ENCODE results near the gene PTPRT. TPM values are rescaled to one million over a fixed set of nuclear protein-coding genes. Genes with fewer than 3 reads are reported as not detected.

The PTPRT gene
- total and polyA plus RNA-seq, 2 experiments from 2014 or later = not detected

DNA sequence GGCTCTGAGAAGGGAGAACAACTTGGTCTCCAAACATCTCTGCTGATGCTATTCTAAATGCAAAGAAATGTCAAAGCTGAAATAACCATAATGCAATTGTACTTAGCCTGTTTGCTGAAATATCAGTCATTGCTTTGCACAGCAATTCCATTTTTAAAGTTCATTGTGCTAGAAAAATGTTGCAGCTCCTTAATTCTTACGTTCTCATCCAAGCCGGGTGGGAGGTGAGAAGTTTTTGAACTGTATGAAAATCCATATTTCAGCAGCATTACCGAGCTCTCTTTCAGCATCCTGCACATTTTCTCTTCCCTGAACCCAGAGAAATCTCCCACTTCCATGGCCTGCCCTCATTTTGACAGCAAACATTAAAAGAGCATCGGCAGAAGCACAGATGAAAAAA lies 630.0 kb downstream of the PTPRT start:
- no peak overlapping the region for H3K27ac ChIP-seq (ENCODE audit: low read depth)
- Mint-ChIP-seq H3K36me3 (ENCODE audit: low read depth) (peaks cover 28% of the 10 kb centered on the region; the same call in 2 of the 3 replicates), H3K9me3 (peaks cover 98% of the 10 kb centered on the region), H3K4me1 (no peaks in the 10 kb centered on the region), H3K4me3 (no peak overlapping the region), H3K27me3 (ENCODE audit: insufficient read depth, low read depth, poor library complexity) (peaks cover 4% of the 10 kb centered on the region), H3K27ac (no peak overlapping the region)
- H3K4me2 ChIP-seq = no peak overlapping the region
- no peaks in the 10 kb centered on the region for H3K4me1 ChIP-seq (ENCODE audit: insufficient read depth)
- H3F3A ChIP-seq (replicated peaks; ENCODE audit: low read depth) = no peaks in the 10 kb centered on the region
- no peaks in the 10 kb centered on the region for H3K27me3 ChIP-seq (ENCODE audit: insufficient read depth)
- H3K9me2 ChIP-seq (ENCODE audit: insufficient read depth) = no peaks in the 10 kb centered on the region
- no peak overlapping the region for H2AFZ ChIP-seq
- ATAC-seq = no peak
- no peaks in the 10 kb centered on the region for H3K79me2 ChIP-seq (replicated peaks; ENCODE audit: insufficient read depth)
- peaks cover 13% of the 10 kb centered on the region for H3K36me3 ChIP-seq (ENCODE audit: insufficient read depth)
- no peak for DNase-seq (ENCODE audit: low spot score)
- H3K4me3 ChIP-seq = no peak overlapping the region
- no peak for TF ChIP-seq JUNB (IDR thresholded peaks at IDR 0.05; ENCODE audit: unreplicated experiment)
- H4K20me1 ChIP-seq (replicated peaks; ENCODE audit: insufficient read depth) = no peaks in the 10 kb centered on the region

GRCh38 chr20:42556575-42556974 lies 633.1 kb downstream of the PTPRT start:
- H3F3A ChIP-seq (replicated peaks; ENCODE audit: low read depth) = no peaks in the 10 kb centered on the region
- H3K4me1 Mint-ChIP-seq = no peaks in the 10 kb centered on the region
- H3K4me3 Mint-ChIP-seq = no peak overlapping the region
- no peak overlapping the region for H3K27ac Mint-ChIP-seq
- H3K27me3 Mint-ChIP-seq (ENCODE audit: insufficient read depth, low read depth, poor library complexity) = peaks cover 6% of the 10 kb centered on the region
- H3K4me3 ChIP-seq = no peak overlapping the region
- DNase-seq (ENCODE audit: low spot score) = no peak
- H3K9me2 ChIP-seq (ENCODE audit: insufficient read depth) = no peaks in the 10 kb centered on the region
- no peaks in the 10 kb centered on the region for H3K27me3 ChIP-seq (ENCODE audit: insufficient read depth)
- TF ChIP-seq JUNB (IDR thresholded peaks at IDR 0.05; ENCODE audit: unreplicated experiment) (no peak), CREB1 (CRISPR knock-in tag; IDR thresholded peaks at IDR 0.05; ENCODE audit: low read depth) (no peak), EZH2 (IDR thresholded peaks at IDR 0.05; ENCODE audit: low read depth, unreplicated experiment) (no peak), EZH2phosphoT487 (IDR thresholded peaks at IDR 0.05; ENCODE audit: unreplicated experiment) (no peak), POLR2AphosphoS5 (IDR thresholded peaks at IDR 0.05; ENCODE audit: low read depth) (no peak)
- TF ChIP-seq, protein P1, sequence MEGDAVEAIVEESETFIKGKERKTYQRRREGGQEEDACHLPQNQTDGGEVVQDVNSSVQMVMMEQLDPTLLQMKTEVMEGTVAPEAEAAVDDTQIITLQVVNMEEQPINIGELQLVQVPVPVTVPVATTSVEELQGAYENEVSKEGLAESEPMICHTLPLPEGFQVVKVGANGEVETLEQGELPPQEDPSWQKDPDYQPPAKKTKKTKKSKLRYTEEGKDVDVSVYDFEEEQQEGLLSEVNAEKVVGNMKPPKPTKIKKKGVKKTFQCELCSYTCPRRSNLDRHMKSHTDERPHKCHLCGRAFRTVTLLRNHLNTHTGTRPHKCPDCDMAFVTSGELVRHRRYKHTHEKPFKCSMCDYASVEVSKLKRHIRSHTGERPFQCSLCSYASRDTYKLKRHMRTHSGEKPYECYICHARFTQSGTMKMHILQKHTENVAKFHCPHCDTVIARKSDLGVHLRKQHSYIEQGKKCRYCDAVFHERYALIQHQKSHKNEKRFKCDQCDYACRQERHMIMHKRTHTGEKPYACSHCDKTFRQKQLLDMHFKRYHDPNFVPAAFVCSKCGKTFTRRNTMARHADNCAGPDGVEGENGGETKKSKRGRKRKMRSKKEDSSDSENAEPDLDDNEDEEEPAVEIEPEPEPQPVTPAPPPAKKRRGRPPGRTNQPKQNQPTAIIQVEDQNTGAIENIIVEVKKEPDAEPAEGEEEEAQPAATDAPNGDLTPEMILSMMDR (conservative IDR thresholded peaks at IDR 0.05; ENCODE audit: low read depth in 2 of 2) = no peak
- TF ChIP-seq, protein P2, sequence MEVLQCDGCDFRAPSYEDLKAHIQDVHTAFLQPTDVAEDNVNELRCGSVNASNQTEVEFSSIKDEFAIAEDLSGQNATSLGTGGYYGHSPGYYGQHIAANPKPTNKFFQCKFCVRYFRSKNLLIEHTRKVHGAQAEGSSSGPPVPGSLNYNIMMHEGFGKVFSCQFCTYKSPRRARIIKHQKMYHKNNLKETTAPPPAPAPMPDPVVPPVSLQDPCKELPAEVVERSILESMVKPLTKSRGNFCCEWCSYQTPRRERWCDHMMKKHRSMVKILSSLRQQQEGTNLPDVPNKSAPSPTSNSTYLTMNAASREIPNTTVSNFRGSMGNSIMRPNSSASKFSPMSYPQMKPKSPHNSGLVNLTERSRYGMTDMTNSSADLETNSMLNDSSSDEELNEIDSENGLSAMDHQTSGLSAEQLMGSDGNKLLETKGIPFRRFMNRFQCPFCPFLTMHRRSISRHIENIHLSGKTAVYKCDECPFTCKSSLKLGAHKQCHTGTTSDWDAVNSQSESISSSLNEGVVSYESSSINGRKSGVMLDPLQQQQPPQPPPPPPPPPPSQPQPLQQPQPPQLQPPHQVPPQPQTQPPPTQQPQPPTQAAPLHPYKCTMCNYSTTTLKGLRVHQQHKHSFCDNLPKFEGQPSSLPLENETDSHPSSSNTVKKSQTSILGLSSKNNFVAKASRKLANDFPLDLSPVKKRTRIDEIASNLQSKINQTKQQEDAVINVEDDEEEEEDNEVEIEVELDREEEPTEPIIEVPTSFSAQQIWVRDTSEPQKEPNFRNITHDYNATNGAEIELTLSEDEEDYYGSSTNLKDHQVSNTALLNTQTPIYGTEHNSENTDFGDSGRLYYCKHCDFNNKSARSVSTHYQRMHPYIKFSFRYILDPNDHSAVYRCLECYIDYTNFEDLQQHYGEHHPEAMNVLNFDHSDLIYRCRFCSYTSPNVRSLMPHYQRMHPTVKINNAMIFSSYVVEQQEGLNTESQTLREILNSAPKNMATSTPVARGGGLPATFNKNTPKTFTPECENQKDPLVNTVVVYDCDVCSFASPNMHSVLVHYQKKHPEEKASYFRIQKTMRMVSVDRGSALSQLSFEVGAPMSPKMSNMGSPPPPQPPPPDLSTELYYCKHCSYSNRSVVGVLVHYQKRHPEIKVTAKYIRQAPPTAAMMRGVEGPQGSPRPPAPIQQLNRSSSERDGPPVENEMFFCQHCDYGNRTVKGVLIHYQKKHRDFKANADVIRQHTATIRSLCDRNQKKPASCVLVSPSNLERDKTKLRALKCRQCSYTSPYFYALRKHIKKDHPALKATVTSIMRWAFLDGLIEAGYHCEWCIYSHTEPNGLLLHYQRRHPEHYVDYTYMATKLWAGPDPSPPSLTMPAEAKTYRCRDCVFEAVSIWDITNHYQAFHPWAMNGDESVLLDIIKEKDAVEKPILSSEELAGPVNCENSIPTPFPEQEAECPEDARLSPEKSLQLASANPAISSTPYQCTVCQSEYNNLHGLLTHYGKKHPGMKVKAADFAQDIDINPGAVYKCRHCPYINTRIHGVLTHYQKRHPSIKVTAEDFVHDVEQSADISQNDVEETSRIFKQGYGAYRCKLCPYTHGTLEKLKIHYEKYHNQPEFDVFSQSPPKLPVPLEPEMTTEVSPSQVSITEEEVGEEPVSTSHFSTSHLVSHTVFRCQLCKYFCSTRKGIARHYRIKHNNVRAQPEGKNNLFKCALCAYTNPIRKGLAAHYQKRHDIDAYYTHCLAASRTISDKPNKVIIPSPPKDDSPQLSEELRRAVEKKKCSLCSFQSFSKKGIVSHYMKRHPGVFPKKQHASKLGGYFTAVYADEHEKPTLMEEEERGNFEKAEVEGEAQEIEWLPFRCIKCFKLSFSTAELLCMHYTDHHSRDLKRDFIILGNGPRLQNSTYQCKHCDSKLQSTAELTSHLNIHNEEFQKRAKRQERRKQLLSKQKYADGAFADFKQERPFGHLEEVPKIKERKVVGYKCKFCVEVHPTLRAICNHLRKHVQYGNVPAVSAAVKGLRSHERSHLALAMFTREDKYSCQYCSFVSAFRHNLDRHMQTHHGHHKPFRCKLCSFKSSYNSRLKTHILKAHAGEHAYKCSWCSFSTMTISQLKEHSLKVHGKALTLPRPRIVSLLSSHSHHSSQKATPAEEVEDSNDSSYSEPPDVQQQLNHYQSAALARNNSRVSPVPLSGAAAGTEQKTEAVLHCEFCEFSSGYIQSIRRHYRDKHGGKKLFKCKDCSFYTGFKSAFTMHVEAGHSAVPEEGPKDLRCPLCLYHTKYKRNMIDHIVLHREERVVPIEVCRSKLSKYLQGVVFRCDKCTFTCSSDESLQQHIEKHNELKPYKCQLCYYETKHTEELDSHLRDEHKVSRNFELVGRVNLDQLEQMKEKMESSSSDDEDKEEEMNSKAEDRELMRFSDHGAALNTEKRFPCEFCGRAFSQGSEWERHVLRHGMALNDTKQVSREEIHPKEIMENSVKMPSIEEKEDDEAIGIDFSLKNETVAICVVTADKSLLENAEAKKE (CRISPR knock-in tag; IDR thresholded peaks at IDR 0.05) = no peak
- H3K4me1 ChIP-seq (ENCODE audit: insufficient read depth) = no peaks in the 10 kb centered on the region
- no peak overlapping the region for H2AFZ ChIP-seq
- peaks cover 25% of the 10 kb centered on the region; the same call in 2 of the 3 replicates for H3K36me3 Mint-ChIP-seq (ENCODE audit: low read depth)
- H3K79me2 ChIP-seq (replicated peaks; ENCODE audit: insufficient read depth) = no peaks in the 10 kb centered on the region
- H3K9me3 Mint-ChIP-seq = peaks cover 99% of the 10 kb centered on the region
- no peak overlapping the region for H3K27ac ChIP-seq (ENCODE audit: low read depth)
- peaks cover 8% of the 10 kb centered on the region for H3K36me3 ChIP-seq (ENCODE audit: insufficient read depth)
- H3K4me2 ChIP-seq = no peak overlapping the region
- ATAC-seq = no peak
- H4K20me1 ChIP-seq (replicated peaks; ENCODE audit: insufficient read depth) = no peaks in the 10 kb centered on the region
